IMR-90 (cell line): ENCODE data around the gene PIP4P1. TPM values are rescaled to one million over a fixed set of nuclear protein-coding genes. Genes with fewer than 3 reads are reported as not detected.
"Not testable (repeated sequence)": the region's sequence is repeated elsewhere in the genome, so short reads cannot be mapped to it uniquely, and the experiment has no call there.

ENCODE experiments used
- ATAC-seq: fragments of 200-7000 bp; cut with Tn5 transposase; 2 replicates; pipeline ENCODE4 v1.9.1; 2020; ENCODE audit warnings: low read depth, mild to moderate bottlenecking, moderate library complexity
- BruUV-seq: library from RNA; stranded (reverse); fragments of 400-500 nt; replicated peaks from 2 replicates; lab custom pipeline; 2021; lab: Mats Ljungman, UMichigan
- CTCF ChIA-PET: fragments of 300-600 bp; formaldehyde crosslinking; extraction: SDS; loops from one replicate; lab custom pipeline; 2021; ENCODE audit warnings: antibody characterized with exemption; lab: Yijun Ruan, JAX
- POLR2A ChIA-PET: fragments of 300-600 bp; sonication (Branson Sonifier 250); formaldehyde crosslinking; loops from one replicate; lab custom pipeline; 2022; ENCODE audit warnings: antibody characterized with exemption; ENCODE audit not compliant: unreplicated experiment; lab: Charles Lee
- DNase-seq: peaks from one replicate; pipeline ENCODE4 v3.0.0; 2013
- H2AFZ ChIP-seq: replicated peaks from 2 replicates; pipeline ENCODE3; 2013; ENCODE audit warnings: low read length, mild to moderate bottlenecking; ENCODE audit not compliant: poor library complexity
- H2AK5ac ChIP-seq: 2 replicates; pipeline ENCODE4 v1.6.1; 2013; ENCODE audit warnings: low read depth, low read length, inconsistent platforms
- H2AK9ac ChIP-seq: replicated peaks from 2 replicates; pipeline ENCODE3; 2013; ENCODE audit warnings: mild to moderate bottlenecking, low read depth, low read length, moderate library complexity; ENCODE audit not compliant: poor library complexity
- H2BK120ac ChIP-seq: 2 replicates; pipeline ENCODE4 v1.6.1; 2013; ENCODE audit warnings: low read depth, low read length, inconsistent platforms
- H2BK15ac ChIP-seq: 3 replicates; pipeline ENCODE4 v1.6.1; 2013; ENCODE audit warnings: low read depth, low read length, inconsistent platforms
- H2BK20ac ChIP-seq: 2 replicates; pipeline ENCODE4 v1.6.1; 2013; ENCODE audit warnings: low read depth, mild to moderate bottlenecking, inconsistent platforms, low read length, moderate library complexity
- H2BK5ac ChIP-seq: 2 replicates; pipeline ENCODE4 v1.6.1; 2013; ENCODE audit warnings: mild to moderate bottlenecking, low read depth, low read length, inconsistent platforms; ENCODE audit not compliant: poor library complexity, severe bottlenecking
- H3K14ac ChIP-seq: replicated peaks from 2 replicates; pipeline ENCODE4 v1.6.1; 2013; ENCODE audit warnings: low read depth, low read length, inconsistent platforms
- H3K18ac ChIP-seq: 2 replicates; pipeline ENCODE4 v1.6.1; 2013; ENCODE audit warnings: low read depth, low read length, control low read depth
- H3K23ac ChIP-seq: 2 replicates; pipeline ENCODE4 v1.6.1; 2013; ENCODE audit warnings: low read depth, low read length, inconsistent platforms
- H3K27ac ChIP-seq: 2 replicates; pipeline ENCODE4 v1.5.1; 2013; ENCODE audit warnings: mild to moderate bottlenecking, control low read depth, low read length; ENCODE audit not compliant: insufficient read depth
- H3K27me3 ChIP-seq: 2 replicates; pipeline ENCODE4 v1.6.1; 2013; ENCODE audit warnings: low read length; ENCODE audit not compliant: control insufficient read depth, insufficient read depth
- H3K36me3 ChIP-seq: 2 replicates; pipeline ENCODE4 v1.6.1; 2013; ENCODE audit warnings: low read length, mixed read lengths; ENCODE audit not compliant: control insufficient read depth, insufficient read depth
- H3K4ac ChIP-seq: 2 replicates; pipeline ENCODE4 v1.6.1; 2013; ENCODE audit warnings: low read depth, low read length, inconsistent platforms
- H3K4me1 ChIP-seq: 2 replicates; pipeline ENCODE4 v1.6.1; 2013; ENCODE audit warnings: low read length, mixed read lengths; ENCODE audit not compliant: control insufficient read depth, insufficient read depth
- H3K4me2 ChIP-seq: 2 replicates; pipeline ENCODE4 v1.6.1; 2013; ENCODE audit warnings: low read depth, mild to moderate bottlenecking, control low read depth, low read length, moderate library complexity
- H3K4me3 ChIP-seq: 2 replicates; pipeline ENCODE4 v1.5.1; 2013; ENCODE audit warnings: low read depth, mild to moderate bottlenecking, control low read depth, low read length, moderate library complexity; ENCODE audit not compliant: insufficient read depth
- H3K56ac ChIP-seq: 2 replicates; pipeline ENCODE4 v1.6.1; 2013; ENCODE audit warnings: low read length, inconsistent platforms; ENCODE audit not compliant: insufficient read depth; ENCODE audit errors: extremely low read depth
- H3K79me1 ChIP-seq, 2 experiments: 2 replicates each; pipeline ENCODE4 v1.6.1; 2013; ENCODE audit warnings: low read length in 2 of 2, inconsistent platforms in 1 of 2, low read depth in 1 of 2
- H3K9ac ChIP-seq: 2 replicates; pipeline ENCODE4 v1.6.1; 2013; ENCODE audit warnings: low read depth, low read length, control low read depth
- H3K9me1 ChIP-seq: 2 replicates; pipeline ENCODE4 v1.6.1; 2013; ENCODE audit warnings: low read length, inconsistent platforms; ENCODE audit not compliant: insufficient read depth
- H3K9me3 ChIP-seq: 2 replicates; pipeline ENCODE4 v1.6.1; 2013; ENCODE audit warnings: low read length; ENCODE audit not compliant: control insufficient read depth, insufficient read depth
- H4K20me1 ChIP-seq: 2 replicates; pipeline ENCODE4 v1.6.1; 2013; ENCODE audit warnings: low read length, inconsistent platforms; ENCODE audit not compliant: insufficient read depth
- H4K5ac ChIP-seq: 2 replicates; pipeline ENCODE4 v1.6.1; 2013; ENCODE audit warnings: mild to moderate bottlenecking, low read depth, low read length, control low read depth
- H4K8ac ChIP-seq, 2 experiments: 2 replicates each; pipeline ENCODE4 v1.6.1; 2013; ENCODE audit warnings: low read depth in 2 of 2, low read length in 2 of 2, control low read depth in 1 of 2, inconsistent platforms in 1 of 2
- H4K91ac ChIP-seq: 2 replicates; pipeline ENCODE4 v1.6.1; 2013; ENCODE audit warnings: low read depth, low read length, inconsistent platforms; ENCODE audit not compliant: insufficient read depth
- WGBS, 2 experiments: methylation state at CpG; one replicate each; pipeline versions ENCODE4 v1.1.5 to v1.1.7; 2013; ENCODE audit warnings: missing lambda C conversion rate in 2 of 2; ENCODE audit not compliant: insufficient read length in 1 of 2; ENCODE audit errors: extremely low coverage in 2 of 2; 5-methylcytosine and 5-hydroxymethylcytosine counted together
- dilution Hi-C: fragments of 300-500 bp; cut with HindIII; formaldehyde crosslinking; loops from one replicate; pipeline ENCODE4 v1.14.3; 2018; ENCODE audit warnings: low sequenced_read_pairs; ENCODE audit not compliant: unreplicated experiment
- in situ Hi-C: fragments of 300-500 bp; cut with MboI; formaldehyde crosslinking; loops from 3 replicates; pipeline ENCODE4 v1.14.3; 2019; ENCODE audit warnings: low sequenced_read_pairs, inconsistent platforms, mixed read lengths
- intact Hi-C: fragments of 100-400 bp; cut with micrococcal nuclease; formaldehyde crosslinking; loops from 2 replicates; pipeline ENCODE4 v1.10.0; 2022
- polyA plus RNA-seq, 3 experiments: library from polyadenylated mRNA; depleted of rRNA; stranded (reverse); fragments of >200 nt; gene quantifications; 2 replicates each; pipeline ENCODE4 v1.2.3, GENCODE V29; 2012; ENCODE audit warnings: low replicate concordance in 1 of 3
- total RNA-seq: library from RNA; depleted of rRNA; stranded (reverse); fragments of >200 nt; gene quantifications from 2 replicates; pipeline ENCODE4 v1.2.3, GENCODE V29; 2012

PIP4P1 gene
- total and polyA plus RNA-seq, 2 of the 4 experiments (the other 2 are of a cell fraction), result 15.2 to 27.8 TPM

DNA sequence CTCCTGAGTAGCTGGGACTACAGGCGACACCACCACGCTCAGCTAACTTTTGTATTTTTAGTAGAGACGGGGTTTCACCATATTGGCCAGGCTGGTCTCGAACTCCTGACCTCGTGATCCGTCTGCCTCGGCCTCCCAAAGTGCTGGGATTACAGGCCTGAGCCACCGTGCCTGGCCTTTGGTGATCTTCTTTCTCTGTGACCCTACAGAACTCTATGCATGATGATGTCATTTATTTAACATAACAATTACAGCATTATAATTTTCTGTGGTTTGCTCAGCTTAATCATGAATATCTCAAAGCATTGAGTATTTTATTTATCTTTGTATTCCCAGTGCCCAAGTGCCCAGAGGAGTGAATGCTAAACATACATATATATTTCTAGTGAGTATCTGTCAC is 8.4 kb downstream of the PIP4P1 start:
- H3K9ac ChIP-seq, H2BK5ac ChIP-seq, H2BK20ac ChIP-seq, H3K4me1 ChIP-seq, H3K4me3 ChIP-seq, H3K9me3 ChIP-seq, H2AFZ ChIP-seq, H2AK9ac ChIP-seq, dilution Hi-C loops, H4K20me1 ChIP-seq, POLR2A ChIA-PET, H3K56ac ChIP-seq, CTCF ChIA-PET, BruUV-seq, H3K18ac ChIP-seq, H3K4ac ChIP-seq, H4K8ac ChIP-seq, H3K27me3 ChIP-seq, H3K27ac ChIP-seq, ATAC-seq, H4K91ac ChIP-seq, H3K23ac ChIP-seq, intact Hi-C loops, H3K9me1 ChIP-seq, H4K5ac ChIP-seq, H2BK15ac ChIP-seq, DNase-seq, H3K4me2 ChIP-seq, H2AK5ac ChIP-seq, H3K14ac ChIP-seq, H2BK120ac ChIP-seq: not testable (repeated sequence)
- WGBS, 2 experiments, result 100% methylated on average over 6 of the region's 8 CpGs; no CpG with 5 or more reads in 1 of the 2 experiments
- H3K79me1 ChIP-seq, result peaks cover 18 to 29% of the 10 kb centered on the region in 2 experiments
- H3K36me3 ChIP-seq, result peaks cover 27% of the 10 kb centered on the region
- in situ Hi-C loops, result loop anchor here (25.0 kb wide), 1 partner anchor 634 kb away; the partner anchor contains the start of gene ZNF219
